ENCODE measurements around the gene POMP. TPM values are rescaled to one million over a fixed set of nuclear protein-coding genes. Genes with fewer than 3 reads are reported as not detected.

POMP gene
- total RNA-seq, 4 donors from 2014 or later, result 24.7 to 56.8 (median 44.0) TPM

GRCh38 chr13:28657784-28658538 is 969 bp upstream of the POMP start:
- in situ Hi-C loops (cut with MboI; ENCODE audit: low pct_ligation_motif_present in 1 of 4, low pct_unique_long_range_greater_than_20kb in 1 of 4, low sequenced_read_pairs in 3 of 4), result no loop called here
- intact Hi-C loops (cut with DNase I; ENCODE audit: low total_unique reads), result loop anchor here (2.0 kb wide), 1 partner anchor 61 kb away; the partner anchor contains the start of gene SLC46A3

GRCh38 chr13:28658539-28658795 is 463 bp upstream of the POMP start:
- WGBS, 2 donors (ENCODE audit: low coverage in 1 of 2), result 0 to 1% methylated on average over 7 to 8 of the region's 8 CpGs
- H3K4me1 ChIP-seq, result peaks cover 22 to 45% (median 28%) of the 10 kb centered on the region in 4 donors
- in situ Hi-C loops (cut with MboI; ENCODE audit: low pct_ligation_motif_present in 1 of 4, low pct_unique_long_range_greater_than_20kb in 1 of 4, low sequenced_read_pairs in 3 of 4), result no loop called here

More at GRCh38 chr13:28657784-28658538, 969 bp upstream of the POMP start:
- peaks cover 22 to 45% (median 28%) of the 10 kb centered on the region in 4 donors for H3K4me1 ChIP-seq
- H3K9me3 ChIP-seq, result no peaks in the 10 kb centered on the region
- H3K27me3 ChIP-seq, result no peaks in the 10 kb centered on the region
- H3K27ac ChIP-seq, result peak overlapping the region; percentile 88 to 93 (median 92)
- DNase-seq, result no peak
- TF ChIP-seq POLR2AphosphoS5 (IDR thresholded peaks at IDR 0.05), result no peak
- no peak for TF ChIP-seq POLR2A (IDR thresholded peaks at IDR 0.05)
- TF ChIP-seq CTCF (IDR thresholded peaks at IDR 0.05), result no peak
- TF ChIP-seq EP300 (IDR thresholded peaks at IDR 0.05; ENCODE audit: low read depth), result no peak
- 21 to 37% methylated on average over 8 to 12 of the region's 12 CpGs for WGBS, 2 donors (ENCODE audit: low coverage in 1 of 2)
- H3K36me3 ChIP-seq, result peaks cover 0 to 8% (median 3%) of the 10 kb centered on the region in 4 donors
- H3K4me3 ChIP-seq, result peak overlapping the region; percentile 73 to 91 (median 81)

GRCh38 chr13:28659621-28659970 is 666 bp downstream of the POMP start:
- Histone ChIP-seq H3K36me3 (peaks cover 0 to 25% (median 9%) of the 10 kb centered on the region in 4 donors), H3K4me3 (peak overlapping the region; percentile 73 to 91 (median 81)), H3K27me3 (no peaks in the 10 kb centered on the region), H3K27ac (peak overlapping the region; percentile 88 to 93 (median 92)), H3K9me3 (no peaks in the 10 kb centered on the region), H3K4me1 (peaks cover 22 to 45% (median 28%) of the 10 kb centered on the region in 4 donors)
- 11 to 13% methylated on average over 3 to 4 of the region's 4 CpGs for WGBS, 2 donors (ENCODE audit: low coverage in 1 of 2)
- in situ Hi-C loops (cut with MboI; ENCODE audit: low pct_ligation_motif_present in 1 of 4, low pct_unique_long_range_greater_than_20kb in 1 of 4, low sequenced_read_pairs in 3 of 4) (no loop called here), intact Hi-C loops (cut with DNase I; ENCODE audit: low total_unique reads) (no loop called here)
- TF ChIP-seq POLR2AphosphoS5 (IDR thresholded peaks at IDR 0.05), result no peak
- TF ChIP-seq POLR2A (IDR thresholded peaks at IDR 0.05), result no peak
- TF ChIP-seq EP300 (IDR thresholded peaks at IDR 0.05; ENCODE audit: low read depth), result no peak
- TF ChIP-seq CTCF (IDR thresholded peaks at IDR 0.05), result no peak
- no peak for DNase-seq

More at GRCh38 chr13:28658539-28658795, 463 bp upstream of the POMP start:
- Histone ChIP-seq H3K27me3 (no peaks in the 10 kb centered on the region), H3K27ac (peak overlapping the region; percentile 88 to 93 (median 92)), H3K36me3 (peaks cover 0 to 13% (median 6%) of the 10 kb centered on the region in 4 donors), H3K4me3 (peak overlapping the region; percentile 73 to 91 (median 81)), H3K9me3 (no peaks in the 10 kb centered on the region)
- no peak for TF ChIP-seq EP300 (IDR thresholded peaks at IDR 0.05; ENCODE audit: low read depth)
- TF ChIP-seq POLR2A (IDR thresholded peaks at IDR 0.05), result no peak
- TF ChIP-seq CTCF (IDR thresholded peaks at IDR 0.05), result no peak
- TF ChIP-seq POLR2AphosphoS5 (IDR thresholded peaks at IDR 0.05), result no peak
- intact Hi-C loops (cut with DNase I; ENCODE audit: low total_unique reads), result no loop called here
- DNase-seq, result no peak

- H3K9me3 ChIP-seq, result no peaks in the 10 kb centered on the region
- H3K4me3 ChIP-seq, result no peak overlapping the region
- no peak overlapping the region for H3K27ac ChIP-seq
- in situ Hi-C loops (cut with MboI; ENCODE audit: low pct_ligation_motif_present in 1 of 4, low pct_unique_long_range_greater_than_20kb in 1 of 4, low sequenced_read_pairs in 3 of 4), result no loop called here
- intact Hi-C loops (cut with DNase I; ENCODE audit: low total_unique reads), result no loop called here
- no peak for DNase-seq
- 81 to 82% methylated on average over 7 to 9 of the region's 9 CpGs for WGBS, 2 donors (ENCODE audit: low coverage in 1 of 2)
- peaks cover 0 to under 1% (median 0%) of the 10 kb centered on the region in 4 donors for H3K4me1 ChIP-seq
- H3K27me3 ChIP-seq, result no peaks in the 10 kb centered on the region
- TF ChIP-seq CTCF (IDR thresholded peaks at IDR 0.05), result no peak
- TF ChIP-seq EP300 (IDR thresholded peaks at IDR 0.05; ENCODE audit: low read depth), result no peak
- no peak for TF ChIP-seq POLR2A (IDR thresholded peaks at IDR 0.05)
- no peak for TF ChIP-seq POLR2AphosphoS5 (IDR thresholded peaks at IDR 0.05)
- peaks cover 0 to 86% (median 38%) of the 10 kb centered on the region in 4 donors for H3K36me3 ChIP-seq
Observed at GRCh38 chr13:28666897-28667488, 8.1 kb downstream of the POMP start.
